GM23248 (cell line): ENCODE measurements around the gene ADAMTS7. TPM values are rescaled to one million over a fixed set of nuclear protein-coding genes. Genes with fewer than 3 reads are reported as not detected.
A peak's percentile ranks its signal among the peaks of the same experiment; 100 is the strongest.

Source experiments
- DNase-seq: peaks from one replicate; pipeline ENCODE4 v3.0.0-alpha.2; 2015
- H2AFZ ChIP-seq: fragments of 200-600 bp; sonication (generic); 2 replicates; pipeline ENCODE4 v1.6.1; 2016; ENCODE audit warnings: antibody characterized with exemption
- H3F3A ChIP-seq: fragments of 200-600 bp; sonication (generic); 2 replicates; pipeline ENCODE4 v1.6.1; 2016; ENCODE audit warnings: mild to moderate bottlenecking, antibody characterized with exemption, mixed run types; ENCODE audit not compliant: insufficient read depth
- H3K27ac ChIP-seq: fragments of 200-600 bp; sonication (generic); 2 replicates; pipeline ENCODE4 v1.5.1; 2016; ENCODE audit warnings: mild to moderate bottlenecking
- H3K27me3 ChIP-seq: fragments of 200-600 bp; sonication (generic); replicated peaks from 2 replicates; pipeline ENCODE4 v1.6.1; 2016; ENCODE audit warnings: mild to moderate bottlenecking; ENCODE audit not compliant: insufficient read depth
- H3K36me3 ChIP-seq: fragments of 200-600 bp; sonication (generic); 2 replicates; pipeline ENCODE4 v1.6.1; 2016; ENCODE audit warnings: low read depth, mild to moderate bottlenecking
- H3K4me1 ChIP-seq: fragments of 200-600 bp; sonication (generic); 2 replicates; pipeline ENCODE4 v1.6.1; 2016; ENCODE audit warnings: mild to moderate bottlenecking; ENCODE audit not compliant: insufficient read depth
- H3K4me2 ChIP-seq: fragments of 200-600 bp; sonication (generic); one replicate; pipeline ENCODE4 v1.6.1; 2016; ENCODE audit warnings: mild to moderate bottlenecking; ENCODE audit not compliant: unreplicated experiment
- H3K4me3 ChIP-seq: fragments of 200-600 bp; sonication (generic); 2 replicates; pipeline ENCODE4 v1.5.1; 2016; ENCODE audit warnings: mild to moderate bottlenecking
- H3K79me2 ChIP-seq: fragments of 200-600 bp; sonication (generic); 2 replicates; pipeline ENCODE4 v1.6.1; 2016; ENCODE audit warnings: mild to moderate bottlenecking; ENCODE audit not compliant: insufficient read depth
- H3K9ac ChIP-seq: fragments of 200-600 bp; sonication (generic); 2 replicates; pipeline ENCODE4 v1.6.1; 2016; ENCODE audit warnings: mild to moderate bottlenecking
- H3K9me2 ChIP-seq: fragments of 200-600 bp; sonication (generic); 2 replicates; pipeline ENCODE4 v1.6.1; 2016; ENCODE audit warnings: mixed run types, mild to moderate bottlenecking, moderate library complexity; ENCODE audit not compliant: insufficient read depth
- H3K9me3 ChIP-seq: fragments of 200-600 bp; sonication (generic); one replicate; pipeline ENCODE4 v1.6.1; 2017; ENCODE audit warnings: low read depth
- H4K20me1 ChIP-seq: fragments of 200-600 bp; sonication (generic); 2 replicates; pipeline ENCODE4 v1.6.0; 2016; ENCODE audit not compliant: insufficient read depth
- EZH2 ChIP-seq: fragments of 200-600 bp; sonication (generic); IDR thresholded peaks from 2 replicates; pipeline ENCODE4 v1.6.1; 2018; ENCODE audit warnings: antibody characterized with exemption, mild to moderate bottlenecking; ENCODE audit not compliant: insufficient read depth, poor library complexity, severe bottlenecking
- EZH2phosphoT487 ChIP-seq: fragments of 200-600 bp; sonication (generic); IDR thresholded peaks from 2 replicates; pipeline ENCODE4 v1.6.1; 2018; ENCODE audit warnings: antibody characterized with exemption, moderate library complexity, mild to moderate bottlenecking, low read depth; ENCODE audit not compliant: insufficient read depth
- whole genome bisulfite sequencing, 2 experiments: methylation state at CpG; one replicate each; pipeline ENCODE4 v1.1.6; 2015 to 2017; ENCODE audit warnings: low lambda C conversion rate in 2 of 2, low coverage in 1 of 2; ENCODE audit errors: missing lambda C conversion rate in 2 of 2; 5-methylcytosine and 5-hydroxymethylcytosine counted together
- in situ Hi-C: fragments of 300-500 bp; cut with MboI; formaldehyde crosslinking; loops from 2 replicates; pipeline ENCODE4 v1.15.0; 2020
- polyA plus RNA-seq: library from polyadenylated mRNA; unstranded; fragments of >200 nt; fragmentation: Nextera tagmentation; extraction: Ambion mirVana; gene quantifications from 2 replicates; pipeline ENCODE4 v1.2.1, GENCODE V29; 2016
- small RNA-seq: library from RNA; depleted of rRNA; stranded (forward); fragments of <200 nt; gene quantifications from one replicate; pipeline ENCODE3, GENCODE V24; 2014; ENCODE audit warnings: low read depth, low replicate concordance
- total RNA-seq: library from RNA; depleted of rRNA; stranded (reverse); fragments of >200 nt; shearing (Covaris generic); gene quantifications from 2 replicates; pipeline ENCODE4 v1.2.3, GENCODE V29; 2014; rRNA removed

Gene ADAMTS7
- total and polyA plus RNA-seq, 2 experiments from 2014 or later = 0.89 to 2.4 TPM

GRCh38 chr15:78712797-78713515 is 98.3 kb downstream of the ADAMTS7 start:
- H3K27me3 ChIP-seq = peaks cover 14% of the 10 kb centered on the region
- H3K9me3 ChIP-seq = no peaks in the 10 kb centered on the region
- H3K79me2 ChIP-seq = no peaks in the 10 kb centered on the region
- no peak overlapping the region for H3K4me2 ChIP-seq
- no peak overlapping the region for H3K9ac ChIP-seq
- H3F3A ChIP-seq = peaks cover 12% of the 10 kb centered on the region
- H3K9me2 ChIP-seq = no peaks in the 10 kb centered on the region
- H2AFZ ChIP-seq = no peak overlapping the region
- no peak for TF ChIP-seq EZH2phosphoT487
- TF ChIP-seq EZH2 = no peak
- H3K4me3 ChIP-seq = no peak overlapping the region
- 49 to 57% methylated on average over 8 of the region's 8 CpGs for WGBS, 2 experiments
- in situ Hi-C loops = loop anchor here (25.0 kb wide), 1 partner anchor 776 kb away; no protein-coding TSS in a partner anchor
- DNase-seq = no peak
- H3K36me3 ChIP-seq = no peaks in the 10 kb centered on the region
- H3K27ac ChIP-seq = no peak overlapping the region
- H3K4me1 ChIP-seq = 0 out of 2 replicates have a peak, but pooled peaks cover 9% of the 10 kb centered on the region
- no peaks in the 10 kb centered on the region for H4K20me1 ChIP-seq

GRCh38 chr15:78711638-78712037 is 99.6 kb downstream of the ADAMTS7 start:
- peaks cover 11% of the 10 kb centered on the region for H3F3A ChIP-seq
- H4K20me1 ChIP-seq = no peaks in the 10 kb centered on the region
- H3K27ac ChIP-seq = no peak overlapping the region
- in situ Hi-C loops = loop anchor here (25.0 kb wide), 1 partner anchor 774 kb away; no protein-coding TSS in a partner anchor
- no peaks in the 10 kb centered on the region for H3K9me3 ChIP-seq
- no peak overlapping the region for H3K4me3 ChIP-seq
- peaks cover 20% of the 10 kb centered on the region for H3K27me3 ChIP-seq
- no peak overlapping the region for H2AFZ ChIP-seq
- no peaks in the 10 kb centered on the region for H3K36me3 ChIP-seq
- no peaks in the 10 kb centered on the region for H3K9me2 ChIP-seq
- WGBS, 2 experiments = 72 to 77% methylated on average over 2 of the region's 2 CpGs
- H3K4me1 ChIP-seq = 0 out of 2 replicates have a peak, but pooled peaks cover 6% of the 10 kb centered on the region
- H3K9ac ChIP-seq = no peak overlapping the region
- no peak overlapping the region for H3K4me2 ChIP-seq
- TF ChIP-seq EZH2phosphoT487 (no peak), EZH2 (no peak)
- DNase-seq = no peak
- H3K79me2 ChIP-seq = no peaks in the 10 kb centered on the region

- Histone ChIP-seq H3K9me3 (no peaks in the 10 kb centered on the region), H3F3A (no peaks in the 10 kb centered on the region), H4K20me1 (no peaks in the 10 kb centered on the region), H3K4me1 (no peaks in the 10 kb centered on the region), H3K27ac (no peak overlapping the region), H3K9ac (no peak overlapping the region), H3K4me3 (no peak overlapping the region), H3K36me3 (no peaks in the 10 kb centered on the region), H3K4me2 (peak overlapping the region; percentile 52), H3K9me2 (no peaks in the 10 kb centered on the region), H3K27me3 (peaks cover 29% of the 10 kb centered on the region), H3K79me2 (no peaks in the 10 kb centered on the region), H2AFZ (peak overlapping the region; percentile 47; the same call in 1 of the 2 replicates)
- in situ Hi-C loops = loop anchor here (25.0 kb wide), 1 partner anchor 772 kb away; no protein-coding TSS in a partner anchor
- 5 to 7% methylated on average over 20 to 21 of the region's 21 CpGs for WGBS, 2 experiments
- TF ChIP-seq EZH2phosphoT487 = no peak
- TF ChIP-seq EZH2 = no peak
- peak; percentile 66 for DNase-seq
Observed at GRCh38 chr15:78709263-78709882, 101.9 kb downstream of the ADAMTS7 start.

Small RNAs within 50 kb of the gene (small RNA-seq; reads per million reads assigned to genes)
- not detected for gene AC022748.3

Other genes starting within 250 kb of the ADAMTS7 start
- under 0.01 and 1.3 TPM in 2 replicates for gene CHRNA5, start 245.9 kb downstream of the ADAMTS7 start, total RNA-seq
- 0.24 and 0.74 TPM in 2 replicates for gene CHRNA5, start 245.9 kb downstream of the ADAMTS7 start, polyA plus RNA-seq
- gene CHRNA3, start 190.5 kb downstream of the ADAMTS7 start, total RNA-seq = not detected in 2 replicates
- not detected in 2 replicates for gene CHRNA3, start 190.5 kb downstream of the ADAMTS7 start, polyA plus RNA-seq
- not detected in 2 replicates for gene CHRNB4, start 170.3 kb downstream of the ADAMTS7 start, total RNA-seq
- gene CHRNB4, start 170.3 kb downstream of the ADAMTS7 start, polyA plus RNA-seq = not detected in 2 replicates
- 302 and 388 TPM in 2 replicates for gene MORF4L1, start 61.4 kb upstream of the ADAMTS7 start, total RNA-seq
- gene MORF4L1, start 61.4 kb upstream of the ADAMTS7 start, polyA plus RNA-seq = 357 and 358 TPM in 2 replicates
- gene CTSH, start 133.6 kb upstream of the ADAMTS7 start, total RNA-seq = 1.3 and 5.2 TPM in 2 replicates
- gene CTSH, start 133.6 kb upstream of the ADAMTS7 start, polyA plus RNA-seq = 1.7 and 2.5 TPM in 2 replicates